Body of pancreas (tissue), 4 donors: ENCODE data around the gene RPA1.

Source experiments
- POLR2A ChIP-seq, 3 donors: fragments of 450-650 bp; IDR thresholded peaks; one replicate each; pipeline ENCODE4 v1.6.1; 2016; ENCODE audit warnings: antibody characterized with exemption in 3 of 3, mild to moderate bottlenecking in 2 of 3
- TF ChIP-seq, protein P1 (sequence below), 7 experiments: fragments of 450-650 bp in 4 of 7; fragments of 200-600 bp in 3 of 7; sonication (generic) in 3 of 7; IDR thresholded peaks; one replicate each; pipeline ENCODE4 v1.5.1; 2016 to 2019; ENCODE audit warnings: antibody characterized with exemption in 7 of 7

DNA sequence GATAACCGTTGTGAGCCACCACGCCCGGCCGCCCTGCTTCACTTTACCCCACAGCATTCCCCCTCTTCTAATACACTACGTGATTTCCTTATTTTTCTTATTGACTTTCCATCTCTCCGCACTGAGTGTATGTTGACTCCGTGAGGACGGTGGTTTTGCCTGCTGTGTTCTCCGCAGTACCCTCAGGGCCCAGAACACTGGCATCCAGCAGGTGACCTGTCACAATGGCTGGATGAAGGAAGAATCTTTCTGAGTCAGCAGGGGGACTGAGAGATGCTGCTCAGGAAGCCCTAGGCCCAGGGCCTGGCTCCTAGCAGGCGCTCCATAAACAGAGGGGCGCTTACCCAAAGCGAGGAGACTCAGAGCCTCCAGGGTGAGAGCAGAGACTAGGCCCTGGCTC lies 115.8 kb downstream of the RPA1 start:
- TF ChIP-seq, protein P1, sequence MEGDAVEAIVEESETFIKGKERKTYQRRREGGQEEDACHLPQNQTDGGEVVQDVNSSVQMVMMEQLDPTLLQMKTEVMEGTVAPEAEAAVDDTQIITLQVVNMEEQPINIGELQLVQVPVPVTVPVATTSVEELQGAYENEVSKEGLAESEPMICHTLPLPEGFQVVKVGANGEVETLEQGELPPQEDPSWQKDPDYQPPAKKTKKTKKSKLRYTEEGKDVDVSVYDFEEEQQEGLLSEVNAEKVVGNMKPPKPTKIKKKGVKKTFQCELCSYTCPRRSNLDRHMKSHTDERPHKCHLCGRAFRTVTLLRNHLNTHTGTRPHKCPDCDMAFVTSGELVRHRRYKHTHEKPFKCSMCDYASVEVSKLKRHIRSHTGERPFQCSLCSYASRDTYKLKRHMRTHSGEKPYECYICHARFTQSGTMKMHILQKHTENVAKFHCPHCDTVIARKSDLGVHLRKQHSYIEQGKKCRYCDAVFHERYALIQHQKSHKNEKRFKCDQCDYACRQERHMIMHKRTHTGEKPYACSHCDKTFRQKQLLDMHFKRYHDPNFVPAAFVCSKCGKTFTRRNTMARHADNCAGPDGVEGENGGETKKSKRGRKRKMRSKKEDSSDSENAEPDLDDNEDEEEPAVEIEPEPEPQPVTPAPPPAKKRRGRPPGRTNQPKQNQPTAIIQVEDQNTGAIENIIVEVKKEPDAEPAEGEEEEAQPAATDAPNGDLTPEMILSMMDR (IDR thresholded peaks at IDR 0.05), result no peak
- TF ChIP-seq POLR2A (IDR thresholded peaks at IDR 0.05), result no peak
